Left forelimb (tissue), 1 donor: ENCODE measurements around the gene NPAS4.
"Not testable (repeated sequence)": the region's sequence is repeated elsewhere in the genome, so short reads cannot be mapped to it uniquely, and the experiment has no call there.

Experiments used
- DNase-seq: peaks from one replicate; pipeline ENCODE4 v3.0.0-alpha.2; 2018; ENCODE audit warnings: low spot score

The NPAS4 gene

DNA sequence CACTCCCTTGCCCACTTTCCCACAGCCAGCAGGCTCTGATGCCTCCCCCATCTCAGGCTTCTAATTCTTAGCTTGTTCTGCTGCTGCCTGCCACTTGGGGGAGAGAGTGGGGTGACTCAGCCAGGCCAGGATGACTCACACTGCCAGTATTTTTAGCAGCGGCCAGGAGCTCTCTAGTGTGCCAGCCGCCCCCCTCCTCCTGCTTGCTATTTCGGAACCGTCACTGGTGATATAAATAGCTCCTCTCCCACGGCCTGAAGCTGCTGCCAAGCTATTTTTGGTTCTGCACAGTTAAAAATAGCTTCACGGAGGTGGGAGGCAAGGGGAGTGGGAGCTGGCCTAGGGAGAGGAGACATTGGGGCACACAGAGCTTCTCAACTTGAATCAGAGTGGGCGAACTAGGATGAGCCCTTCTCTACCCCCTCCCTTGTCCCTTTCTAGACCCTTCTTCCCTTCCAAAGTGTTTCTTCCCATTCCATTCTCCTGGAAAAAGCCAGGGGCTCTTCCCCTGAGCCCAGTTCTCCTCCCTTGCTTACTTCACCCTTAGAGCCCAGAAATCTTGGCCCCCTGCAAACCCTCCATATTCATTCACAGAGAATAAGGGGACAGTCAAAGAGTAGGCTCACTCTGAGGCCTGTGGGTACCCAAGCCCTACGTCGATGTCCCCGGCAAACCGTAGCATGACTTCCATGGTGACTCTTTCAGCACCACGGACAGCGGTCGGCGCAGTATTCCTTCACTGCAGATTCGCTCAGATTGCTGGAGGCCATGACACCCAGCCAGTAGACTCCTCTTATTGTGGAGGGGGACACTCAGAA, 2.5 kb upstream of the NPAS4 start:
- DNase-seq = no peak

DNA sequence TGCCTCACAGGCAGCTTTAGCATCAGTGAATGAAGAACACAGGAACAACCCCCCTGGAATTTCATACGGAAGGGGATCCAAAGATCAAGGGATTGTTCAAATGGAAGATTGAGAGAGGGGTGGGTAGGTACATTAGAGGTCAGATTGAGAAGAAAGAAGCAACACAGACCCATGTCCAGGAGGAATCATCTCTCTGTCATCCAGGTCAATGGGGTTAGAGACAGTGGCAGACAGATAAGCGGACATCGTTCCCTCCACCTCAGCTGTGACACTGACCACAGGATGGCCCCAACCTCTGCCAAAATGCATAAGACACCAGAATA, 1.9 kb upstream of the NPAS4 start:
- DNase-seq = no peak

DNA sequence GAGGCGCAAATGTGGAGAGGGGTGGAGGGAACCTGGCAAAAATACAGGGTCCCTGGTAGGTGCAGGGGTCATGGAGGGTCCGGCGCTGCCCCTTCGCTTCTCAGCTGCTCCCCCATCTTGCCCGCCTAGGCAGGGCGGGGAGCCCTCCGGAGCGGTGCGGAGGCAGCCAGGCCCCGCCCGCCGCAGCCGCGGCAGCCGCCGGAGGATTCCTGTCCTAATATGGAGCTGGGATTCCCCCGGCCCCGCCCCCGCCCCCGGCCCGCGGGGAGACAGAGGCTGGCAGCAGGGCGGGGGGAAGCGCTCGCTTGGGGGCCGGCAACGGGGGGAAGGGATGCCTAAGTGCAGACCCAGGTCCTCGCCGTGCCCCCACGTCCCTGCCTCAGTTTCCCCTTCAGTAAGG, 1.0 kb upstream of the NPAS4 start:
- no peak for DNase-seq

DNA sequence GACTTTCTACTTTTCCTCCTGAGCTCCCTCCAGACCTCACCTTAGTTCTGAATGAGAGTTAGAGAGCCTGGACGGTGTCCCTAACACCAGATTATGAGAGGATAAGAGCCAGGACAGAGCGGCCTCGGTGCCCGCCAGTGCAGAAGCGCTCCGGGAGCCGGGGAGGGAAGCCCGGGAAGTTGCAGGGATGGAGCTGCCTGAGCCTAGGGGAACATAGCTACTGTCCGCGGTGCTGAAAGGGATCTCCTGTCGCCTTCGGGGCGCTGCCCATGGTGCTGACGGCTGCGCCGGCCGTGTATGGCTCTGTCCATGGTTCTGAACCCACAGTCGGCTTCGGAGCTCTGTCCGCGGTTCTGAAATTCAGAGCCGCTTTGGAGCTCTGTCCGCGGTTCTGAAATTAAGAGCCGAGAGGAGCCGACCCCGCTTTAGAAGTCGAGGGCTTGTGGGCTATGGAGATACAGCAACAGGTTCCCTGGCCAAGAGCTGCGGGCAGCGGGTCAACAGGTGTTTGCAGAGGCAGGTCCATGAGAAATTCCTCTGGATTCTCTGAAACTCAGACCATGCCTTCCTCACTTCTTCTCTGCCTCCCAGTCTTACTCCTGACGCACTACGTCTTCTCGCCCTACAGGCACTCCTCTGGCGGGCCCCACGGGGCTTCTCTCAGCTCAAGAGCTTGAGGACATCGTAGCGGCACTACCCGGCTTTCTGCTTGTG, 814 bp downstream of the NPAS4 start:
- peak; percentile 93 for DNase-seq

DNA sequence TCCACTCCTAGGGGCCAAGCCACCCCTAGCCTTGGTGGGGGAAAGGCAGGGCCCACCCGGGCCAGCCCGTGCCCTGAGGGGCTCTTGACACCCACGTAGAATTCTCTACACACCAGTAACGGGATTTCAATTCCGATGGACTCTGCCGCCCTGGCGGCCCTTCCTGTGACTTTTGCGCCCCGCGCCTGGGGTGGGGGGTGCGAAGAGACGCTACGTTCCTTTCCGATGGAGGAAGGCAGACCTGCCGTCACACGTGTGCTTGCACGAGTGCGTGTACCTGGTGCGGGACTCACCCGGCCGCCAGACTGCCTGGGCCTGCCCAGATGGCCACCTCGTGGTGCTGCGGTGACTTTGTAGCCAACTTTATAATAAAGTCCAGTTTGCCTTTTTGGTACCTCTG, 5.5 kb downstream of the NPAS4 start:
- DNase-seq = no peak

DNA sequence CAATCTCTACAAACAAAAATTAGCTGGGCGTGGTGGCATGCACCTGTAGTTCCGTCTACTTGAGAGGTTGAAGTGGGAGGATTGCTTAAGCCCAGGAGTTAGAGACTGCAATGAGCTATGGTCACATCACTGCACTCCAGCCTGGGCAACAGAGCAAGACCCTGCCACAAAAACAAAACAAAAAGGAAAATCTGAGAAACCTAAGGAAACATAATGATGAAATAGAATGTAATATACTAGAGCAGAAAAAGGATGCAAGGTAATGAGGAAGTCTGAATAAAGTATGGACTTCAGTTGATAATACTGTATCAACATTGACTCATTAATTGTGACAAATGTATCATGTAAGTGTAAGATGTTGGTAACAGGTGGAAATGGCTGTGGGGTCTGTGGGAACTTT, 8.1 kb downstream of the NPAS4 start:
- no peak for DNase-seq

DNA sequence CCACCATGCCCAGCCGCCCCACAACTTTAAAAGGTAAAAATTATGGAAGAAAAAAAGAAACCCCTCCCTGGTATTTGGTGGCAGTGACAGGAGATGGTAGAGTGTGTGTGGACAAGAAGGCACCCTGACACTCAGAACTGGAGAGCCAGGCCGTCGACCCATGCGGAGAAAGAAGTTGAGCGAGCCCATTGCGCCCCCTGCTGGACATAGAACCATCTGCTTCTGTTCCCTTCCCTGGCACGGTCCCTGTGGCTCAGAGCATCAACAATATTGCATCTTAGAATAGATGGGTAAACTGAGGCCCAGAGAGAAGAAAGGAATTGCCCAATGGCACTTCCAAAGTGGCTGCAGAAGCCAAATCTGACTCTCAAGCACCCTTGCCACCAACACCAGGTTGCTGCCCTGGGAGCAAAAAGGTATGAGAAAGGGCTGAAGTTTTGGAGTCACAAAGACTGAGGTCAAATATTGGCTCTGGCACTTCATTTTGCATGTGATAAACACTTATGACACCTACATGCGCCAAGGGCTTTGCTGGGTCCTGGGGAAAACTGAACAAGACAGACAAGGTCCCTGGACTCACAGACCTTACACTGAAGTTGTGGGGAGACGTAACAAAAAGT, 9.3 kb downstream of the NPAS4 start:
- DNase-seq = no peak

DNA sequence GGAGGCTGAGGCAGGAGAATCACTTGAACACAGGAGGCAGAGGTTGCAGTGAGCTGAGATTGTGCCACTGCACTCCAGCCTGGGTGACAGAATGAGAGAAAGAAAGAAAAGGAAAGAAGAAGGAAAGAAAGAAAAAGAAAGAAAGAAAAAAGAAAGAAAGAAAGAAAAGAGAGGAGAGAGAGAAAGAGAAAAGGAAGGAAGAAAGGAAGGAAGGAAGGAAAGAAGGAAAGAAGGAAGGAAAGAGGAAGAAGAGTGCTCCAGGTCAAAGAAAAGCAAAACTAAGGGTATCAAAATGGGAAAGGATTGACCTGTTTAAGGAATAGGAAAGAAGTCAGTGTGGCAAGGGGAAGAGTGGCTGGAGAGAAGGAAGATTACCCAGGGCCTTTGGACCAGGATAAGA, 10.5 kb downstream of the NPAS4 start:
- DNase-seq = not testable (repeated sequence)

DNA sequence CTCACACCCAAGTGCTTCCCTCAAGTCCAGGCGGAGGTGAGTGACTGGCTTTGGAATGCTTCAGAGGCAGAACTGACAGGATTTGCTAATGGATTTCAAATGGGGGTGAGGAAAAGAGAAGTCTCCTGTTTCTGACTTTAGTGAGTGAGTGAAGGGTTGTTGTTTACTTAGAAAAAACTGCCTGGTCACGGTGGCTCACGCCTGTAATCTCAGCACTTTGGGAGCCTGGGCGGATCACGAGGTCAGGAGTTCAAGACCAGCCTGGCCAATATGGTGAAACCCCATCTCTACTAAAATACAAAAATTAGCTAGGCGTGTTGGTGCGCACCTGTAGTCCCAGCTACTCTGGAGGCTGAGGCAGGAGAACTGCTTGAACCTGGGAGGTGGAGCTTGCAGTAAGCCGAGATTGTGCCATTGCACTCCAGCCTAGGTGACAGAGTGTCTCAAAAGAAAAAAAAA, 11.1 kb downstream of the NPAS4 start:
- DNase-seq = not testable (repeated sequence)

DNA sequence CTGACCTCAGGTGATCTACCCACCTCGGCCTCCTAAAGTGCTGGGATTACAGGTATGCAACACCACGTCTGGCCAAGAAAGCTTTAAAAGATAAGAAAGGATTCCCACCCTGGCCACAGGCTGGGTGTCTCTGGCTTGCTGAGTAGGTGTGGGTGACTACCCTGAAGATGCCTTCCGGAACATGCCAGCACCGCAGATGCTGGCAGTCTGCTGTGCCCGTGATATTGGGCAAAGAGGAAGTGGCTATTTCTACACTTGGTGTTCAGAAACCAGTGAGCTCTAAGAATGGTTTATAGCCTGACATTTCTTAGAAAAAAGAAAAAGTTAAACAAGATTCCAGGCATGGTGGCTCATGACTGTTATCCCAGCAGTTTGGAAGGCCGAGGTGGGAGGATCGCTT, 11.8 kb downstream of the NPAS4 start:
- DNase-seq = no peak

DNA sequence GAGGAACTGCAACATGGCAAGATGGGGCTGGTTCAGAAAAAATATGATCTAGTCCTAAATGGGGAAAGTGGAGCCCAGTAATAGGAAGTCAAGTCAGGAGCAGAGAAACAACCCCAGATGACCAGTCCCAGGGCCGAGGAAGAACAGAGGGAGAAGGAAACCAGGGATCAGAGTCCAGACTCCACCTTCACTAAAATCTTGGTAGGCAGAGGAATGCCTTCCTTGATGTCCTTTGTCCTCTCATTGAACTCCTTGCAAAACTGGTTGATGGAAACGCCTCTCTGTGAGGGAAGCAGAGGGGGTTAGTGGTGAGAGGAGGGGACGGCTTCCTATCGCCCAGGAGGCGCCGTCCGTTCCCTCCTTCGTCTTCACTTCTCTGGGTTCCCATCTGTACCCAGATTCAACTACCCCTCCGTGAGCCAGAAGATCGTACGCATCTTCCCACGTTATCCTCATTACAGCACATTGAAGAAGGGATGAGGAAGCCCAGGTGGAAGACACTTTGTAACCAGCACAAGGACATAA, 17.2 kb downstream of the NPAS4 start:
- no peak for DNase-seq

DNA sequence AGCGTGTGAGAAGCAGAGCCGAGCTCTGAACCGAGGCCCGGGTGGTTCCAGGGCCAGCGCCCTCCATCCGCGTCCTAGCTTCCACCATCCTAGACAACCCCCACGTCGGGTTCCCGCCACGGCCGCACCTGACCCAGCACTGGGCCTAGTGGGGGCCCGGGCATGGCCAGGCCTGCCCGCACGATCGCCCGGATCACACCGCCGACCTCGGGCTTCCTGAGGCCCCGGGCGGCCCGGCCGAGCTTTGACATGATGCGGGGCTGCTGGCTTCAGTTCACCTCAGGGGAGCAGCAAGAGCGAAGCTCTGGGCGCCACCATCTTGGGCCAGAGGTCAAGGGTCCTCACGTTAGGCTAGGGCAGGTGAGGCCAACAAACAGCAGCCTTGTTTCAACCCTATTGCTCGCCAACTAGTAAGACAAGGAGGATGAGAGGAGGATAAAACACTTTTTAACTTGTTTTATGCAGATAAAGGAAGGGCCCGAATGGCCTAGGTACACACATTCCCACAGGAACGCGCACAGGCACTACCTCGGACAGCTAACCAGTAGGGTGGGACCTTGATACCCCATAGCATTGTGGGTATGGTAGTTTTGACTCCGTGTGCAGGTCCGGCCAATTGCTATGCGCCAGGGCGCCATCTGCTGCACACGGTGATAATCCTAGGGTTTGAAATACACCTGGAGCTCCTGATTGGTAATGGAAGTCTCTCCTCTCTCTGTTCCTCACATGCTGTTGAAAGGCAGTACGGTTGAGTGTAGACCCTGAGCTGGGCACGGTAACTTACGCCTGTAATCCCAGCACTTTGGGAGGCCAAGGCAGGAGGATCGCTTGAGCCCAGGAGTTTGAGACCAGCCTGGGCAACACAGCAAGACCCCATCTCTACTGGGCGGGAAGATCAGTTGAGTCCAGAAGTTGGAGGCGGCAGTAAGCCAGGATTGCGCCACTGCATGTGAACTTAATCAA, 17.9 kb downstream of the NPAS4 start, which contains the start of gene MRPL11:
Gene MRPL11, minus strand, starts transcription at position 345 of the 963 bp plus-strand sequence. Its CDS starts 94 bp downstream, at position 251.
- peak; percentile 88 for DNase-seq

DNA sequence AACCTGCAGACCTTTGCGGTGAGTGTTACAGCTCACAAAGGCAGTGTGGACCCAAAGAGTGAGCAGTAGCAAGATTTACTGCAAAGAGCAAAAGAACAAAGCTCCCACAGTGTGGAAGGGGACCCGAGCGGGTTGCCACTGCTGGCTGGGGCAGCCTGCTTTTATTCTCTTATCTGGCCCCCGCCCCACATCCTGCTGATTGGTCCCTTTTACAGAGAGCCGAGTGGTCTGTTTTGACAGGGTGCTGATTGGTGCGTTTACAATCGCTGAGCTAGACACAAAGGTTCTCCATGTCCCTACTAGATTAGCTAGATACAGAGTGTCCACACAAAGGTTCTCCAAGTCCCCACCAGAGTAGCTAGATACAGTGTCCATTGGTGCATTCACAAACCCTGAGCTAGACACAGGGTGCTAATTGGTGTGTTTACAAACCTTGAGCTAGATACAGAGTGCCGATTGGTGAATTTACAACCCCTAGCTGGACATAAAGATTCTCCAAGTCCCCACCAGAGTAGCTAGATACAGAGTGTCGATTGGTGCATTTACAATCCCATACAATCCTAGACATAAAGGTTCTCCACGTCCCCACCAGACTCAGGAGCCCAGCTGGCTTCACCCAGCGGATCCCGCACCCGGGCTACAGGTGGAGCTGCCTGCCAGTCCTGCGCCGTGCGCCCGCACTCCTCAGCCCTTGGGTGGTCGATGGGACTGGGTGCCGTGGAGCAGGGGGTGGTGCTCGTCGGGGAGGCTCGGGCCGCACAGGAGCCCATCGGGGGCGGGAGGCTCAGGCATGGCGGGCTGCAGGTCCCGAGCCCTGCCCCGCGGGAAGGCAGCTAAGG, 19.5 kb downstream of the NPAS4 start:
- DNase-seq = not testable (repeated sequence)

DNA sequence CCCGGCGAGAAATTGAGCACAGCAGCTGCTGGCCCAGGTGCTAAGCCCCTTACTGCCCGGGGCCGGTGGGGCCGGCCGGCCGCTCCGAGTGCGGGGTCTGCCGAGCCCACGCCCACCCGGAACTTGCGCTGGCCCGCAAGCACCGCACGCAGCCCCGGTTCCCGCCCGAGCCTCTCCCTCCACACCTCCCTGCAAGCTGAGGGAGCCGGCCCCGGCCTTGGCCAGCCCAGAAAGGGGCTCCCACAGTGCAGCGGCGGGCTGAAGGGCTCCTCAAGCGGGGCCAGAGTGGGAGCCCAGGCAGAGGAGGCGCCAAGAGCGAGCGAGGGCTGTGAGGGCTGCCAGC, 20.1 kb downstream of the NPAS4 start:
- DNase-seq = not testable (repeated sequence)

DNA sequence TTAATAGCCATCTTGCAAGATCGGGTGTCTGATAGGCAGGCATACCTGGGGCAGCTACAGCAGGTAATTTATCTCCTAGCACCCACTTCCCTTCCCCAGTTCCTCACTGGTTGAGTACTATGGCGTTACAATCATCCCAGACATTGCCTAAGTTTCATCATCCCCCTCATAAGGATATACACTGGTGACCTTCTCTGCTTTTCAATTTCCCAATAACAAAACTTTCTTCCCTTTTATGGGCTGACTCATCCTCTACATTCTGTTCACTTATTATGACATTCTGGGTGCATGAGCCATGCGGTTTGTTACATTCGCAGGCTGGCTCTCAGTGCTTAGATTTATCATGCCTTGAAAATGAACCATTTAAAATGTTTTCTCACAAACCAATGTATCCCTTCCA, 22.8 kb downstream of the NPAS4 start:
- DNase-seq = no peak

DNA sequence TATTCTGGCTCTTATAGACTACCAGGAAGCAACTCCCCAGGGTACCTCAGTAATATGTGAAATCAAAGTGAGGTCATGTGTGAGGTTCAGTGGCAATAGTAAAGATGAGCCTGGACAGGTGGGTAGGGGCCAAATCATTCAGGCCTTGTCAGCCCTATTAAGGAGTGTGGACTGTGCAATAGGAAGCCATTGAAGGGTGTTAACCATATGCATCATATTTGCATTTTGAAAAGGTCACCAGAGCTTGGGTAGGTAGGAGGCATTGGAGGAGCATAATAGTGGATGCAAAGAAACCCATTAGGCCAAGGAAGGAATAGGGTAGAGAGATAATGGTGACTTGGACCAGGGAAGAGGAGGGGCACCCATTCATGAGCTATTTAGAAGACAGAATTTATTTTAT, 26.2 kb downstream of the NPAS4 start:
- no peak for DNase-seq

DNA sequence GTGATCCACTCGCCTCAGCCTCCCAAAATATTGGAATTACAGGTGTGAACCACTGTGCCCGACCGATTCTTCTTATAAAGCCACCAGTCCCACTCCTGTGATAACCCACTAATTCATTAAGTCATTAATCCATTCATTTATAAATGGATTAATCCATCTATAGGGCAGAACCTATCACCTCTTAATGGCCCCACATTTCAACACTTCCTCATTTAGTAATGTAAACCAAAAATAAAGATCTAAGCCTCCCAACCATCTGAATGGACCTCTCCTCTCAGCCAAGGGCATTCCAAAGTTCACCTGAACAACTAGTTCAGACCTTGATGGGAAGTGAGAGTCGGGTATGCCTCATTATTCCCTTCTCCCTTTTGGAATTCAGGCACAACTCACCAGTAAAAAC, 27.7 kb downstream of the NPAS4 start:
- no peak for DNase-seq

DNA sequence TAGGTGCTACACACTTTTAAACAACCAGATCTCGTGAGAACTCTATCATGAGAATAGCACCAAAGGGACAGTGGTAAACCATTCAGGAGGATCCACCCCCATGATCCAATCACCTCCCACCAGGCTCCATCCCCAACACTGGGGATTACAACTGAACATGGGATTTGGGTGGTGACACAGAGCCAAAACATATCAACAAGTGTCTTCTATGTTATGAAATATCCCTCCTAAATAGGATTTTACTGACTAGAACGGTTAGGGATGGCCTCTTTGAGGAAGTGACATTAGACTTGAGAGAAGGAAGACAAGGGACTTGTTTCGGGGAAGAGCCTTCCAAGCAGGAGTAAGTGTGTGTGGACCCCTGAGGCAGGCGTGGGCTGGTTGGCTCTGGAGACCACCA, 29.7 kb downstream of the NPAS4 start:
- DNase-seq = no peak

DNA sequence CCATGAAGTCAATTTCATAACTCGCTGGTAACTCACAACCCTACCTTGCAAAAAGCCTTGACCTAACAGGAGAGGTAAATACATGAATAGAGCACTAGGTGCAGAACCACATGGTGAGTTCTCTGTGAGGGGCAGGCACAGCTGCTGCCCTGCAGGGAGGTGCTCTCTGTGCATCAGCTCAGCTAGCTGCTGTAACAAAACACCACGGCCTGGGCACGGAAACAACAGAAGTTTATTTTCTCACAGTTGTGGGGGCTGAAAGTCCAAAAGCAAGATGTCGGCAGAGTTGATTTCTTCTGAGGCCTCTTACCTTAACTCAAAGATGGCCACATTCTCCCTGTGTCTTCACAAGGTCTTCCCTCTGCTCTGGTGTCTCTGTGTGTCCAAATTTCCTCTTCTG, 30.8 kb downstream of the NPAS4 start:
- no peak for DNase-seq

DNA sequence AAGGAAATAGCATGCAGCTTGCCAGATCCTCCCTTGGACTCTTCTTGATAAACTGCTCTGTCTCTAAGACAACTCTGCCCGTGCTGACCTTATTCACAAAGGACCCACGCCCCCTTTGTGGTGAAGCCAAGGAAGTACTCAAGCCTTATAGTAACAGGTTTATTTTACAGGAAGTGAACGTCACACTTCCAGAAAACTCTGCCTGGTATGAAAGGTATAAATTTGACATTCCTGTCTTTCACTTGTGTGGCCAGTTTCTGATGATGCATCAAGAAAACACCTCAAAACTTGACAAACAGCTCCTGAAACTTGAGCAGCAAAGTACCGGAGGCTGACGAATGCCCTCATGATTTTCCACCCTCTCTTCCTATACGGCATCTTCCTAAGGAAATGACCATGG, 33.4 kb downstream of the NPAS4 start:
- DNase-seq = no peak

DNA sequence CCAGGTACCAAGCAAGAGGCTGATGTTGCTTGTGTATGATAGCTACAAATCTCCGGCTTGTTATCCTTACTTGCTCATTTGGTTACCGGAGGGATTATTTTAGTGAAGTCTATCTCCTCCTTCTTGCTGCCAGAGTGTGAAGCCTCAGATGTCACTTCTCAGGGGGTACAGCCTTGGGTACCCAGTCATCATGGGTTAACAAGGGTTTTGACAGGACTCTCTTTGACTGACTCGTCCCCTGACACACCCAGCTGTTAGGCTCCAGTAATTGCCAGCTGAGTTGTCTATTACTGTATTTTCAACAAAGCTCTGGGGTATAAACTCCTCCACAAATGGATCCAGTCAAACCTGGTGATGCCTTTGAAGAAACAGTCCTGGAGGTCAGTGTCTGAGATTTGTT, 34.0 kb downstream of the NPAS4 start:
- DNase-seq = no peak
